ENCODE data around the gene DDX54.
"Not testable (repeated sequence)": the region's sequence is repeated elsewhere in the genome, so short reads cannot be mapped to it uniquely, and the experiment has no call there.

Gene DDX54

DNA sequence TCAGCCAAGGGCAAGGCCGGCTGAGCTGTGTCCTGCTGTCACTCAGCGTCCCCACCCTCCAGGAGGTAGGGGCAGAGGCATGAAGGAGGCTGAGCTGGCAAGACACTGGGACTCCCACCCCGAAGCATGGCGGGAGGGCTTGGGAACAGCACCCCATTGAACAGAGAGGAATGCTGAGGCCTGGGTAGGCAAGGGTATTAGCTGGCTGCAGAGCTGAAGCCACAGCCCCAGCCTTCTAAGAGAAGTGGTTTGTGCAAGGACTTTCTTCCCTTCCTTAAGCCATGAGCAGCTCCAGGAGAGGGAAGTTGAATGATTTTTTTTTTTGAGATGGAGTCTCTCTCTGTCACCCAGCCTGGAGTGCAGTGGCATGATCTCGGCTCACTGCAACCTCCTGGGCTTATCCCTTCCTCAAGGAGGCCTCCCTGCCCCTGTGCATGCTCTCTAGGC, 42.4 kb downstream of the DDX54 start:
- H3K9ac ChIP-seq (ENCODE audit: low read depth, low read length): no peak overlapping the region
- DNase-seq (no peak), ATAC-seq (ENCODE audit: insufficient read depth, low read depth) (no peak)
- no peak overlapping the region for H2AFZ ChIP-seq (ENCODE audit: low read depth, low read length)
- no peaks in the 10 kb centered on the region for H3K27me3 ChIP-seq (ENCODE audit: insufficient read depth, low read length, poor library complexity)
- no peak overlapping the region for H3K4me3 ChIP-seq (ENCODE audit: low read depth in 1 of 2, low read length in 2 of 2)
- no peak for TF ChIP-seq EZH2 (IDR thresholded peaks at IDR 0.05; ENCODE audit: borderline replicate concordance, low read depth, low read length, severe bottlenecking)
- TF ChIP-seq, protein P1, sequence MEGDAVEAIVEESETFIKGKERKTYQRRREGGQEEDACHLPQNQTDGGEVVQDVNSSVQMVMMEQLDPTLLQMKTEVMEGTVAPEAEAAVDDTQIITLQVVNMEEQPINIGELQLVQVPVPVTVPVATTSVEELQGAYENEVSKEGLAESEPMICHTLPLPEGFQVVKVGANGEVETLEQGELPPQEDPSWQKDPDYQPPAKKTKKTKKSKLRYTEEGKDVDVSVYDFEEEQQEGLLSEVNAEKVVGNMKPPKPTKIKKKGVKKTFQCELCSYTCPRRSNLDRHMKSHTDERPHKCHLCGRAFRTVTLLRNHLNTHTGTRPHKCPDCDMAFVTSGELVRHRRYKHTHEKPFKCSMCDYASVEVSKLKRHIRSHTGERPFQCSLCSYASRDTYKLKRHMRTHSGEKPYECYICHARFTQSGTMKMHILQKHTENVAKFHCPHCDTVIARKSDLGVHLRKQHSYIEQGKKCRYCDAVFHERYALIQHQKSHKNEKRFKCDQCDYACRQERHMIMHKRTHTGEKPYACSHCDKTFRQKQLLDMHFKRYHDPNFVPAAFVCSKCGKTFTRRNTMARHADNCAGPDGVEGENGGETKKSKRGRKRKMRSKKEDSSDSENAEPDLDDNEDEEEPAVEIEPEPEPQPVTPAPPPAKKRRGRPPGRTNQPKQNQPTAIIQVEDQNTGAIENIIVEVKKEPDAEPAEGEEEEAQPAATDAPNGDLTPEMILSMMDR (IDR thresholded peaks at IDR 0.05; ENCODE audit: borderline replicate concordance, extremely low read depth, low read length, poor library complexity, severe bottlenecking): no peak
- H4K20me1 ChIP-seq (ENCODE audit: insufficient read depth, low read length): no peaks in the 10 kb centered on the region
- no peaks in the 10 kb centered on the region for H3K9me3 ChIP-seq (ENCODE audit: insufficient read depth, low read length, severe bottlenecking)
- no peaks in the 10 kb centered on the region for H3K4me1 ChIP-seq (ENCODE audit: insufficient read depth, low read length)
- no peak overlapping the region for H3K4me2 ChIP-seq (ENCODE audit: insufficient read depth, low read length)
- no peaks in the 10 kb centered on the region for H3K36me3 ChIP-seq (ENCODE audit: insufficient read depth, low read length)
- H3K27ac ChIP-seq (ENCODE audit: low read length): no peak overlapping the region
- H3K79me2 ChIP-seq (ENCODE audit: insufficient read depth, low read length): no peaks in the 10 kb centered on the region

DNA sequence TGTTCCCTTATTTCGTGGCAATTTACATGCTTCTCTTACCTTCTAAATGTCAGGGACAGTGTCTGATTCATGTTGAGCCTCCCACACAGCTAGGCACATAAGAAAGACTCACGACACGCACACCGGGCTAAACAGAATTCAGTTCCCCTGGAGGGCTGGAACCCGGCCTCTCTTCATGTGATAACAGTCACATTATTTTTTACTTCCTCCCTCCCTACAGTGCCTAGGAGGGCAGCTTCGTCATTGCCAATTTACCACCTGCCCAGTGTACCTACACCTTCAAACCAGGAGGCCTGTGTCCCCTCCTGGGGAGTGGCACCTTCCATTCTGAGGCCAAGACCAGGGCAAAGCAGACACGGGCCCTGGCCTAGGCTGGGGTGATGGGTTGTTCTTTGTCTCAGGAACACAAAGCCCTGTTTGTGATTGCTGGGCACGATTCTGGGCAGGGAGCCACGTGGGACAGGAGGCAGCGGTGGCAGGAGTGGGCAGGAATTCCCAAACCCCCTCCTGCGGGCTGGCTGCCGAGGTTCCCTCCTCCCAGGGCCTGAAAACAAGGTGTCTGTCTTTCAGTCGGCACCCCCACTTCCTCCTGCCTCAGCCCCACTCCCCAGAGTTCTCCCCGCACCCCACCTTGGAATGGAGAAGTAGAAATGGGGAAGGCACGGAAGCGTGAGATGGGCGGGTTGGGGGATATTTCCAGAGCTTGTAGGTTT, 42.9 kb downstream of the DDX54 start:
- H3K4me1 ChIP-seq (ENCODE audit: insufficient read depth, low read length): no peaks in the 10 kb centered on the region
- H3K4me2 ChIP-seq (ENCODE audit: insufficient read depth, low read length): no peak overlapping the region
- H2AFZ ChIP-seq (ENCODE audit: low read depth, low read length): no peak overlapping the region
- H3K9me3 ChIP-seq (ENCODE audit: insufficient read depth, low read length, severe bottlenecking): no peaks in the 10 kb centered on the region
- no peak for ATAC-seq (ENCODE audit: insufficient read depth, low read depth)
- H3K27me3 ChIP-seq (ENCODE audit: insufficient read depth, low read length, poor library complexity): no peaks in the 10 kb centered on the region
- H3K4me3 ChIP-seq (ENCODE audit: low read depth in 1 of 2, low read length in 2 of 2): no peak overlapping the region
- TF ChIP-seq EZH2 (IDR thresholded peaks at IDR 0.05; ENCODE audit: borderline replicate concordance, low read depth, low read length, severe bottlenecking): no peak
- TF ChIP-seq, protein P1 (IDR thresholded peaks at IDR 0.05; ENCODE audit: borderline replicate concordance, extremely low read depth, low read length, poor library complexity, severe bottlenecking): no peak
- H3K36me3 ChIP-seq (ENCODE audit: insufficient read depth, low read length): no peaks in the 10 kb centered on the region
- H3K27ac ChIP-seq (ENCODE audit: low read length): no peak overlapping the region
- no peaks in the 10 kb centered on the region for H4K20me1 ChIP-seq (ENCODE audit: insufficient read depth, low read length)
- DNase-seq: no peak
- no peaks in the 10 kb centered on the region for H3K79me2 ChIP-seq (ENCODE audit: insufficient read depth, low read length)
- H3K9ac ChIP-seq (ENCODE audit: low read depth, low read length): no peak overlapping the region

DNA sequence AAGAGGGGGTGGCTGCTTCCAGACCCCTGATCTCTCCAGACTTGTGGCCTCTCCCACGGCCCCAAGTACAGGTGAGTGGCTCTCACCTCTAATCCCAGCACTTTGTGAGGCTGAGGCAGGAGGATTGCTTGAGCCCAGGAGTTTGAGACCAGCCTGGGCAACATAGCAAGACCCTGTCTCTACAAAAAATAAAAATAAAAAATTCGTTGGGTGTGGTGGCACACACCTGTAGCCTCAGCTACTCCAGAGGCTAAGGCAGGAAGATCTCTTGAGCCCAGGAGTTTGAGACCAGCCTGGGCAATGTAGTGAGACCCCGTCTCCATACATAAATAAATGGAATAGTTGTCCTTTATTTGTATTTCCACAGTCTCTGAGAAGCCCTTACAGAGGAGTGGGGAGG, 43.6 kb downstream of the DDX54 start:
- H2AFZ ChIP-seq (ENCODE audit: low read depth, low read length); H3K36me3 ChIP-seq (ENCODE audit: insufficient read depth, low read length); H3K4me1 ChIP-seq (ENCODE audit: insufficient read depth, low read length); ATAC-seq (ENCODE audit: insufficient read depth, low read depth); H3K9ac ChIP-seq (ENCODE audit: low read depth, low read length); DNase-seq; H4K20me1 ChIP-seq (ENCODE audit: insufficient read depth, low read length); H3K79me2 ChIP-seq (ENCODE audit: insufficient read depth, low read length); H3K27ac ChIP-seq (ENCODE audit: low read length); H3K4me3 ChIP-seq (ENCODE audit: low read depth in 1 of 2, low read length in 2 of 2); H3K27me3 ChIP-seq (ENCODE audit: insufficient read depth, low read length, poor library complexity); H3K9me3 ChIP-seq (ENCODE audit: insufficient read depth, low read length, severe bottlenecking); H3K4me2 ChIP-seq (ENCODE audit: insufficient read depth, low read length): not testable (repeated sequence)

DNA sequence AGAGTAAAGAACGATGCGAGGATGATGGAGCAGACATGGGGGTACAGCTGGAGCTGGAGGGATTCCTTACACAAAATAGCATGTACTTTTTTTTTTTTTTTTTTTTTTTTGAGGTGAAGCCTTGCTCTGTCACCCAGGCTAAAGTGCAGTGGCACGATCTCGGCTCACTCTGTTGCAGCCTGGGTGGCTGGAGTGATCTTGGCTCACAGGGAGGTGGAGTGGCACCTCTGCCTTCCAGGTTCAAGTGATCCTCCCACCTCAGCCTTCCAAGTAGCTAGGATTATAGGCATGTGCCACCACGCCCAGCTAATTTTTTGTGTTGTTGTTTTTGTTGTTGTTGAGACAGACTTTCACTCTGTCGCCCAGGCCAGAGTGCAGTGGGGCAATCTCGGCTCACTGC, 44.6 kb downstream of the DDX54 start:
- Histone ChIP-seq H3K9ac (ENCODE audit: low read depth, low read length) (no peak overlapping the region), H4K20me1 (ENCODE audit: insufficient read depth, low read length) (no peaks in the 10 kb centered on the region), H3K27ac (ENCODE audit: low read length) (no peak overlapping the region), H3K4me2 (ENCODE audit: insufficient read depth, low read length) (no peak overlapping the region), H3K4me1 (ENCODE audit: insufficient read depth, low read length) (no peaks in the 10 kb centered on the region), H3K9me3 (ENCODE audit: insufficient read depth, low read length, severe bottlenecking) (no peaks in the 10 kb centered on the region), H3K27me3 (ENCODE audit: insufficient read depth, low read length, poor library complexity) (no peaks in the 10 kb centered on the region), H3K4me3 (ENCODE audit: low read depth in 1 of 2, low read length in 2 of 2) (no peak overlapping the region), H2AFZ (ENCODE audit: low read depth, low read length) (no peak overlapping the region), H3K36me3 (ENCODE audit: insufficient read depth, low read length) (no peaks in the 10 kb centered on the region), H3K79me2 (ENCODE audit: insufficient read depth, low read length) (no peaks in the 10 kb centered on the region)
- TF ChIP-seq, protein P1 (IDR thresholded peaks at IDR 0.05; ENCODE audit: borderline replicate concordance, extremely low read depth, low read length, poor library complexity, severe bottlenecking): no peak
- TF ChIP-seq EZH2 (IDR thresholded peaks at IDR 0.05; ENCODE audit: borderline replicate concordance, low read depth, low read length, severe bottlenecking): no peak
- DNase-seq (no peak), ATAC-seq (ENCODE audit: insufficient read depth, low read depth) (no peak)

All from DND-41 (cell line).